Smooth muscle cell (in vitro differentiated cells): ENCODE results near the gene FAR2. TPM values are rescaled to one million over a fixed set of nuclear protein-coding genes. Genes with fewer than 3 reads are reported as not detected.

Experiments used
- DNase-seq: peaks from one replicate; lab custom pipeline; 2025; ENCODE audit not compliant: unreplicated experiment; lab: John Stamatoyannopoulos, UW
- H2AFZ ChIP-seq: fragments of 200-600 bp; sonication (generic); 2 replicates; pipeline ENCODE4 v1.6.0; 2016; ENCODE audit warnings: antibody characterized with exemption, low read depth, mild to moderate bottlenecking
- H3F3A ChIP-seq: fragments of 200-600 bp; sonication (generic); 2 replicates; pipeline ENCODE4 v1.6.0; 2017; ENCODE audit warnings: antibody characterized with exemption, low read depth
- H3K27ac ChIP-seq: fragments of 200-600 bp; sonication (generic); 2 replicates; pipeline ENCODE4 v1.5.1; 2016; ENCODE audit warnings: low read depth, mild to moderate bottlenecking
- H3K27me3 ChIP-seq: fragments of 200-600 bp; sonication (generic); 2 replicates; pipeline ENCODE4 v1.6.1; 2016; ENCODE audit warnings: low read depth, mild to moderate bottlenecking
- H3K36me3 ChIP-seq: fragments of 200-600 bp; sonication (generic); 2 replicates; pipeline ENCODE4 v1.5.1; 2016; ENCODE audit warnings: low read depth
- H3K4me1 ChIP-seq: fragments of 200-600 bp; sonication (generic); 2 replicates; pipeline ENCODE4 v1.5.1; 2016; ENCODE audit warnings: low read depth
- H3K4me2 ChIP-seq: fragments of 200-600 bp; sonication (generic); 2 replicates; pipeline ENCODE4 v1.6.0; 2016; ENCODE audit warnings: mild to moderate bottlenecking
- H3K4me3 ChIP-seq: fragments of 200-600 bp; sonication (generic); 2 replicates; pipeline ENCODE4 v1.5.1; 2016; ENCODE audit warnings: mild to moderate bottlenecking
- H3K79me2 ChIP-seq: fragments of 200-600 bp; sonication (generic); 2 replicates; pipeline ENCODE4 v1.6.0; 2016; ENCODE audit warnings: low read depth, mild to moderate bottlenecking
- H3K9ac ChIP-seq: fragments of 200-600 bp; sonication (generic); 2 replicates; pipeline ENCODE4 v1.6.0; 2016; ENCODE audit warnings: low read depth
- H3K9me3 ChIP-seq: fragments of 200-600 bp; sonication (generic); replicated peaks from 2 replicates; pipeline ENCODE4 v1.5.1; 2016; ENCODE audit warnings: low read depth
- H4K20me1 ChIP-seq: fragments of 200-600 bp; sonication (generic); 2 replicates; pipeline ENCODE4 v1.6.0; 2016; ENCODE audit warnings: low read depth
- WGBS: methylation state at CpG from one replicate; pipeline ENCODE4 v1.1.7; 2016; ENCODE audit warnings: low lambda C conversion rate; 5-methylcytosine and 5-hydroxymethylcytosine counted together
- polyA plus RNA-seq: library from polyadenylated mRNA; unstranded; fragments of >200 nt; fragmentation: Nextera tagmentation; extraction: Ambion mirVana; gene quantifications from 2 replicates; pipeline ENCODE4 v1.2.1, GENCODE V29; 2016
- total RNA-seq: library from RNA; depleted of rRNA; stranded (reverse); fragments of >200 nt; gene quantifications from 2 replicates; pipeline ENCODE4 v1.2.3, GENCODE V29; 2014
- TF ChIP-seq, protein P1 (sequence below): fragments of 200-600 bp; sonication (generic); IDR thresholded peaks from 2 replicates; pipeline ENCODE4 v1.5.1; 2017; ENCODE audit warnings: borderline replicate concordance, mild to moderate bottlenecking, antibody characterized with exemption; ENCODE audit not compliant: insufficient read depth, poor library complexity, severe bottlenecking

Gene FAR2
- total and polyA plus RNA-seq, 2 experiments from 2014 or later, result 1.5 to 8.5 TPM

DNA sequence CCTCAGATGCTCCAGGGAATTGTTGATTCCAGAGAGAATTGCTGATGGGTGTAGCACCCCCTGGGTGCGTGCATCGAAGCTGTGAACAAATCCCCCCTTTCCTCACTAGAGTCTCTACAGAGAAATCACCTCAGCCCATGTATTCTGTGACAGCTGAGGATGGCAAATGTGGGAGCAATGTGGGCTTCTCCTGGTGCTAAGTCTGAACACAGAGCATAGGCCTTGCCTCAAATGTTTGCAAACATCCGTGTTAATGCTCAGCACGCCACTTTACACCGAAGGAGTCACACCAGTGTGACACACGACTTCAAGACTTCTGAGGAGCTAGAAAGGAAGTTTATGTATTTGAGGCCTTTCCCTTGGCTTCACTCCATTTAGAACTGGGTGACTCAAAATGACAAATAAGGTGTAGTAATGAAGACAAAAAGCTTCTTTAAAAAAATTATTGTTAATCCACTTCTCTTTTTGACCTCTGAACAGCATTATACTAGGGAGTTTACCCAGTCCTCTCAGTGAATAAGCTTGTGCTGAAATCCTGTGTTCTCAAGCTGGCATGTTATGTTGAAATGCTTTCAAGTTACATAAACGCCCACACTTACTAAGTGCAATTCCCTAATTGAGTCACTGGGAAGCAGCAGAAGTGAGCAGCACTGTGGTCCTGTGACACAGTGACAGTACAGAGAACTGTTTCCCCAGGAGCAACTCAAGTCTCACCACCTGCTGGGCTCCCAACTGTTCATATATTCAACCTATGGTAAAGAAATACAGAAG, 92.9 kb downstream of the FAR2 start:
- Histone ChIP-seq H3K27ac (peak overlapping the region; percentile 50), H3K27me3 (no peaks in the 10 kb centered on the region), H3K4me2 (peak overlapping the region; percentile 46), H3K9ac (peak overlapping the region; percentile 2), H2AFZ (no peak overlapping the region), H3K36me3 (no peaks in the 10 kb centered on the region), H3F3A (peaks cover 5% of the 10 kb centered on the region), H3K4me1 (peaks cover 25% of the 10 kb centered on the region), H3K79me2 (no peaks in the 10 kb centered on the region), H4K20me1 (no peaks in the 10 kb centered on the region), H3K9me3 (no peaks in the 10 kb centered on the region), H3K4me3 (no peak overlapping the region)
- no peak for DNase-seq
- 44% methylated on average over 7 of the region's 7 CpGs for WGBS
- TF ChIP-seq, protein P1, sequence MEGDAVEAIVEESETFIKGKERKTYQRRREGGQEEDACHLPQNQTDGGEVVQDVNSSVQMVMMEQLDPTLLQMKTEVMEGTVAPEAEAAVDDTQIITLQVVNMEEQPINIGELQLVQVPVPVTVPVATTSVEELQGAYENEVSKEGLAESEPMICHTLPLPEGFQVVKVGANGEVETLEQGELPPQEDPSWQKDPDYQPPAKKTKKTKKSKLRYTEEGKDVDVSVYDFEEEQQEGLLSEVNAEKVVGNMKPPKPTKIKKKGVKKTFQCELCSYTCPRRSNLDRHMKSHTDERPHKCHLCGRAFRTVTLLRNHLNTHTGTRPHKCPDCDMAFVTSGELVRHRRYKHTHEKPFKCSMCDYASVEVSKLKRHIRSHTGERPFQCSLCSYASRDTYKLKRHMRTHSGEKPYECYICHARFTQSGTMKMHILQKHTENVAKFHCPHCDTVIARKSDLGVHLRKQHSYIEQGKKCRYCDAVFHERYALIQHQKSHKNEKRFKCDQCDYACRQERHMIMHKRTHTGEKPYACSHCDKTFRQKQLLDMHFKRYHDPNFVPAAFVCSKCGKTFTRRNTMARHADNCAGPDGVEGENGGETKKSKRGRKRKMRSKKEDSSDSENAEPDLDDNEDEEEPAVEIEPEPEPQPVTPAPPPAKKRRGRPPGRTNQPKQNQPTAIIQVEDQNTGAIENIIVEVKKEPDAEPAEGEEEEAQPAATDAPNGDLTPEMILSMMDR, result no peak

DNA sequence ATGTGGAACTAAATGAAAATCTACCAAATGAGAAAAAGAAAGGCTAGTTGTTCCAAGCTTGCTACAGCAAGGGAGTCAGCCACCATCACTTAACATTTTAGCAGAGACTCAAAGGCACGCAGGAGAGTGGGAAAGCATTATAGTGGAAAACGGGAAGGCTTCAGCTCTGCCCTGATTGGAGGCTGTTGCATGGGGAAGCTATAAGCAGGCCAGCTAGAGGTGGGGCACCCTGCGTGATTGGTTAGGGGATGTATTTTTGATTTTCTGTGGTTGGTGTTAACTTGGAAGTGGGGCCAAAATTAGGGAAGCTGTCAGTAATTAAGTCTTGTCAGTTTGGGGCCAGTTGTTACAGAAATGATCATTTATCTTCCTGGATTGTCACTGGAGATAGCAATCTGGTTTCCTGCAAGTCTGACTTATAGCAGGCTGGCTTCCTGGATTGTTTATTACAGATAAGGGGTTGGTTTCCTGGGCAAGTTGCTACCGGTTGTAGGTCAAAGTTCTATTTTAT, 93.9 kb downstream of the FAR2 start:
- Histone ChIP-seq H3K79me2 (no peaks in the 10 kb centered on the region), H3K27ac (peak overlapping the region; percentile 50), H3K4me3 (no peak overlapping the region), H3K4me2 (peak overlapping the region; percentile 38), H2AFZ (no peak overlapping the region), H4K20me1 (no peaks in the 10 kb centered on the region), H3K9me3 (no peaks in the 10 kb centered on the region), H3K9ac (no peak overlapping the region), H3K4me1 (peaks cover 25% of the 10 kb centered on the region), H3K36me3 (no peaks in the 10 kb centered on the region), H3K27me3 (no peaks in the 10 kb centered on the region), H3F3A (peaks cover 5% of the 10 kb centered on the region)
- TF ChIP-seq, protein P1, result no peak
- DNase-seq, result no peak
- WGBS, result 63% methylated on average over 4 of the region's 4 CpGs

DNA sequence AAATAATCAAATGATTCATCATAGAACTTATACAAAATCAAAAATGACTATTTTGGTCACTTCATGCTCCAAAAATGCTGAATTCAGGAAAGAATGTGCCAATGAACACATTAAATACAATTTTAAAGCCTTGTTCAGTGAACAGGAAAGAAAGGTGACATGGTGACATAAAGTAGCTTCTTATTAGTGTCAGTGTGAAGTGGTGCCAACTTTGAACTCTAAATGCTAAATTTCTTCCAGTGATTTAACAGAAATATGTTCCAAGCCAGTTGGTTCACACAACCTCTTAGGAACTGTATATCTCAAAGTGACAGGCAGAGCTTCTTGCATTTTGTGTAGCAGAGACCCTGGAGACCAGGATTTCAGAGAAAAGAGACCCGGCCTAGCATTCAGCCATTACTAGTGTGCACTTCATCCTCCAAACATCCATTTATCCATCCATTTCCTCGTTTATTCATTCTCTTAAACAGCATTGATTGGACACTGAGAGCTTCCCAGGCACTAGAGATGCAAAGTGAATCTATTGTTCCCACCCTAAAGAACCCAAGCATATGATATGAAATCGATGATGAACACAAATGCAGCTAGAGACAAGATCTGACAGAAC, 95.2 kb downstream of the FAR2 start:
- Histone ChIP-seq H3F3A (peaks cover 5% of the 10 kb centered on the region), H3K27ac (no peak overlapping the region), H3K4me1 (peaks cover 17% of the 10 kb centered on the region), H3K9me3 (no peaks in the 10 kb centered on the region), H3K4me3 (no peak overlapping the region), H3K4me2 (no peak overlapping the region), H2AFZ (no peak overlapping the region), H3K36me3 (no peaks in the 10 kb centered on the region), H3K9ac (no peak overlapping the region), H3K27me3 (no peaks in the 10 kb centered on the region), H3K79me2 (no peaks in the 10 kb centered on the region), H4K20me1 (no peaks in the 10 kb centered on the region)
- no peak for DNase-seq
- 95% methylated on average over 3 of the region's 3 CpGs for WGBS
- TF ChIP-seq, protein P1, result no peak

DNA sequence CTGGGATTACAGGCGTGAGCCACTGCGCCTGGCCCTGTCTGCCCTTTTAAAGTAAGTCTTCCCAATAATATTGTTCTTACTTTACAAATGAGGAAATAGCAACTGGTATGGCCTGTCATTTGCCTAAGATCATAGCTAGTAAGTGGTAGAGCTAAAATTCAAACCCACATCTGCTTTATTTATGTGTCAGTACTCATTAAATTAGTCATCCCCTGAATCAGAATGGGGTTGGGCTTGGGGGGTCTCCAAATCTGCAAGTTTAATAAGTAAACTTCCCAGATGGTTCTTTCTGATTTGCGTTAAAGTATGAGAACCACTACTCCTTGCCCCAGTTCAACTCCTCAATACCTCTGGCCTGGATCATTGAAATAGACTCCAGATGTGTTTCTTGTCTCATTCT, 96.2 kb downstream of the FAR2 start:
- no peaks in the 10 kb centered on the region for H3K36me3 ChIP-seq
- peaks cover 5% of the 10 kb centered on the region for H3F3A ChIP-seq
- H3K4me1 ChIP-seq, result peaks cover 17% of the 10 kb centered on the region
- H3K79me2 ChIP-seq, result no peaks in the 10 kb centered on the region
- no peaks in the 10 kb centered on the region for H3K9me3 ChIP-seq
- no peaks in the 10 kb centered on the region for H3K27me3 ChIP-seq
- no peak overlapping the region for H3K4me3 ChIP-seq
- whole genome bisulfite sequencing, result 95% methylated on average over 3 of the region's 3 CpGs
- TF ChIP-seq, protein P1, result no peak
- H2AFZ ChIP-seq, result no peak overlapping the region
- H3K9ac ChIP-seq, result no peak overlapping the region
- no peaks in the 10 kb centered on the region for H4K20me1 ChIP-seq
- no peak overlapping the region for H3K27ac ChIP-seq
- no peak overlapping the region for H3K4me2 ChIP-seq
- DNase-seq, result no peak
